A549 treated with CORT108297 at 1 μM for 4 hours (cell line): Measurements from ENCODE around the gene ENTPD1. TPM values are rescaled to one million over a fixed set of nuclear protein-coding genes. Genes with fewer than 3 reads are reported as not detected.

Source experiments
- total RNA-seq: library from RNA; stranded (reverse); fragments of 200-300 nt; extraction: Qiagen RNA extraction; gene quantifications from 5 replicates; pipeline ENCODE4 v1.2.3, GENCODE V29; 2022

The ENTPD1 gene
- 0.02 to 0.05 TPM in 2 of 5 replicates, not detected in the others for total RNA-seq

DNA sequence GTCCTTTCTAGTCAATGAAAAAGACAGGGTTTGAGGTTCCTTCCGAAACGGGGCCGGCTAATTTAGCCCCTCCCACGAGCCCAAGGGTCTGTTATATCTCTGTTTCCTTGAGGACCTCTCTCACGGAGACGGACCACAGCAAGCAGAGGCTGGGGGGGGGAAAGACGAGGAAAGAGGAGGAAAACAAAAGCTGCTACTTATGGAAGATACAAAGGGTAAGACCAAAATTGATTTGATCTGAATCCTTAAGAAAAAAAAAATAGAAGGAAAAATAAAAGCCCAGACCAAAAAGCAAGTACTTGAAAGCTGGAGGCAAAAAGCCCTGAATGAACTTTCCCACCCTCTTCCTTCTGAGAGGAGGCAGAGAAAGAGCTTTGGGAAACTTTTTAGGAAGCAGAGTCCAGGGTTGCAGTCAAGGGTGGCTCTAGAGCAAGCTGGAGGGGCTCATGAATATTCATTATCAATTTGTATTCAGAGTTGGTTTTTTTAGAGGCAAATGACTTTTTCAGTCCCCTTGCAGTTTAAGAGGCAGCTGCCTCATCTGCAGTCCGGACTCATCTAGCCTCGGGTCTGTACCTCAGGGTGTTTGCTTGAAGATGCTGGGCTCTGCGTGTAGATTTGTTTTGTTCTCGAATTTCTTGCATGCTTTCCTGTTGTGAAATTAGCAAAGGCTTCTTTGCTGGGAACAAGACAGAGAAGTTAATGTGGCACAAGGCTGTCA, at the start of gene ENTPD1:
Gene ENTPD1, plus strand, starts transcription at position 123 of the 721 bp plus-strand sequence. Its CDS starts 77 bp downstream, at position 200.

DNA sequence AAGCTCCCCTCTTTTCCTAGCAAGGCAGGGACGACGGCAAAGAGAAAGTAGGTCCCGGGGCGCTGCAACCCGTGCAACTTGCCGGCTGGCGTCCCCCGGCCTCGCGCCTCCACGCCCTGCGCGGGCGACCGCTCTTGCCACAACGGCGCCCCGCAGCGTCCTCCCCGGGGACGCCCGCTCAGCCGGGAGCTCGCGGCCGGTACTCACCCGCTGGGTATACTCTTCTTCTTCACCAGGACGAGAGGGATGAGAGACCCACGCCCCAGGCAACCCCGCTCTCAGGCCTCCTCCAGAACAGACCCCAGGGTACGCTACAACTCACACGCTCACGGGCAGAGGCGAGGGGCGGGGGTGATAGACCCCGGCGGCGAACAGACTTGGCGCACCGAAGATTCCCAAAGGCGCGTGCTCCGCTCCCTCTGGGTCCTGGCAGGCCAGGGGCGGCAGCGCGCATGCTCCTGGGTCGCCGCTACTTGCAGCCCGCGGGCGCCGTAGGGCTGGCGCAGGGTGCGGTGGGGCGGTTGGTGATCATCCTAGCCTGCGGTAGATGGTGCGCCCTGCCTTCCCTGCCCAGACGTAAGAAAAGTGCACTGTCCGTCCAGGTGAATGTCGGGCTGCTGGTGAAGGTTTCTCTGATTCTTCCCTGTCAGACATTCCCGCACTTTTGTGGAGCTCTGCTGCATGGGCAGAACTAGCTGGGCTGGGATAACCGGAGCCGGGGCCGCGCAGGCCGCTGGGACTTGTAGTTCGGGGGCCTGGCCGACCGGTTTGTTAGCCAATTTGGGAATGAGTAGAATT, 151.7 kb downstream of the ENTPD1 start, which contains the start of gene CC2D2B:
Gene CC2D2B, plus strand, starts transcription at position 520 of the 798 bp plus-strand sequence. CDS start 3,349 bp downstream, outside the sequence.

Other genes with a start within 250 kb of the ENTPD1 start
- 0.36 to 0.69 TPM (median 0.47 TPM) in 5 replicates for gene SORBS1, start 194.8 kb upstream of the ENTPD1 start, total RNA-seq
- 46.7 to 54.6 TPM (median 49.3 TPM) in 5 replicates for gene ALDH18A1, start 99.5 kb upstream of the ENTPD1 start, total RNA-seq
- gene TCTN3, start 62.2 kb upstream of the ENTPD1 start, total RNA-seq = 43.1 to 48.0 TPM (median 45.4 TPM) in 5 replicates
- 0.07 to 0.16 TPM (median 0.13 TPM) in 4 of 5 replicates, not detected in the other for gene CC2D2B, start 151.8 kb downstream of the ENTPD1 start, total RNA-seq